Nephron progenitor cell (in vitro differentiated cells): Measurements from ENCODE around the gene ERN2.
A peak's percentile ranks its signal among the peaks of the same experiment; 100 is the strongest.

Source experiments
- DNase-seq: peaks from one replicate; pipeline ENCODE4 v3.0.0; 2021
- H3K27ac Mint-ChIP-seq: 2 replicates; pipeline ENCODE4 v1.8.0; 2021; ENCODE audit warnings: mild to moderate bottlenecking, moderate library complexity, mixed read lengths
- H3K27me3 Mint-ChIP-seq: 2 replicates; pipeline ENCODE4 v1.8.0; 2021; ENCODE audit warnings: mild to moderate bottlenecking, low read depth, mixed read lengths; ENCODE audit not compliant: poor library complexity
- H3K36me3 Mint-ChIP-seq: 2 replicates; pipeline ENCODE4 v1.8.0; 2021; ENCODE audit warnings: low read depth, mixed read lengths
- H3K4me1 Mint-ChIP-seq: 2 replicates; pipeline ENCODE4 v1.8.0; 2021; ENCODE audit warnings: mixed read lengths
- H3K4me3 Mint-ChIP-seq: 2 replicates; pipeline ENCODE4 v1.8.0; 2021; ENCODE audit warnings: mild to moderate bottlenecking, moderate library complexity, mixed read lengths
- H3K9me3 Mint-ChIP-seq: 2 replicates; pipeline ENCODE4 v1.8.0; 2021; ENCODE audit warnings: mild to moderate bottlenecking, moderate library complexity, mixed read lengths
- TF ChIP-seq, protein P1 (sequence below): fragments of 200-600 bp; sonication (generic); IDR thresholded peaks from 2 replicates; pipeline ENCODE4 v1.5.0; 2021; ENCODE audit warnings: antibody characterized with exemption

The ERN2 gene

DNA sequence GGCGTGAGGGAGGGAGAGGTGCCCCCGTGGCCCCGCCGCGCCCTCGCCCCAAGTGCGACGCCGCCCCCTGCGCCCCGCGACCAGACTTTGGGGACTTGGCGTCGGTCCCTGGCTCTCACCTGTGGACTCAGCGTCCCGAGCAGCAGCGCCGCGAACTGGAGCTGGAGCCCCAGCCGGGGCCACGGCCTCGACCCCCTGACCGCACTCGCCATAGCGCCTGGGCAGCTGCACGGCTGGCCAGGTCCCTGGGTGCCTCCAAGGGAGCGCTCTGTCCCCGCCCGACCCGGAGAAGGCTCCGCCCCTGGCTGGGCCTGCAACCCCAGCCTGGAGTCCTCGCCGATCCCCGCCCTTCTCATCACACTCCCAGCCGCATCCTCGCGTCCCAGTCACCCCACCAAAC, at the start of gene ERN2:
Gene ERN2 (minus strand): TSS at position 247 of the 400 bp plus-strand sequence. CDS start 35 bp downstream, at position 212.
- H3K36me3 Mint-ChIP-seq, result no peaks in the 10 kb centered on the region
- peak; percentile 35 for DNase-seq
- no peak within 1 kb of the TSS for H3K27ac Mint-ChIP-seq
- TF ChIP-seq, protein P1, sequence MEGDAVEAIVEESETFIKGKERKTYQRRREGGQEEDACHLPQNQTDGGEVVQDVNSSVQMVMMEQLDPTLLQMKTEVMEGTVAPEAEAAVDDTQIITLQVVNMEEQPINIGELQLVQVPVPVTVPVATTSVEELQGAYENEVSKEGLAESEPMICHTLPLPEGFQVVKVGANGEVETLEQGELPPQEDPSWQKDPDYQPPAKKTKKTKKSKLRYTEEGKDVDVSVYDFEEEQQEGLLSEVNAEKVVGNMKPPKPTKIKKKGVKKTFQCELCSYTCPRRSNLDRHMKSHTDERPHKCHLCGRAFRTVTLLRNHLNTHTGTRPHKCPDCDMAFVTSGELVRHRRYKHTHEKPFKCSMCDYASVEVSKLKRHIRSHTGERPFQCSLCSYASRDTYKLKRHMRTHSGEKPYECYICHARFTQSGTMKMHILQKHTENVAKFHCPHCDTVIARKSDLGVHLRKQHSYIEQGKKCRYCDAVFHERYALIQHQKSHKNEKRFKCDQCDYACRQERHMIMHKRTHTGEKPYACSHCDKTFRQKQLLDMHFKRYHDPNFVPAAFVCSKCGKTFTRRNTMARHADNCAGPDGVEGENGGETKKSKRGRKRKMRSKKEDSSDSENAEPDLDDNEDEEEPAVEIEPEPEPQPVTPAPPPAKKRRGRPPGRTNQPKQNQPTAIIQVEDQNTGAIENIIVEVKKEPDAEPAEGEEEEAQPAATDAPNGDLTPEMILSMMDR, result no peak
- no peaks in the 10 kb centered on the region for H3K4me1 Mint-ChIP-seq
- H3K9me3 Mint-ChIP-seq, result peaks cover 8% of the 10 kb centered on the region
- H3K27me3 Mint-ChIP-seq, result peaks cover 91% of the 10 kb centered on the region
- no peak within 1 kb of the TSS for H3K4me3 Mint-ChIP-seq

DNA sequence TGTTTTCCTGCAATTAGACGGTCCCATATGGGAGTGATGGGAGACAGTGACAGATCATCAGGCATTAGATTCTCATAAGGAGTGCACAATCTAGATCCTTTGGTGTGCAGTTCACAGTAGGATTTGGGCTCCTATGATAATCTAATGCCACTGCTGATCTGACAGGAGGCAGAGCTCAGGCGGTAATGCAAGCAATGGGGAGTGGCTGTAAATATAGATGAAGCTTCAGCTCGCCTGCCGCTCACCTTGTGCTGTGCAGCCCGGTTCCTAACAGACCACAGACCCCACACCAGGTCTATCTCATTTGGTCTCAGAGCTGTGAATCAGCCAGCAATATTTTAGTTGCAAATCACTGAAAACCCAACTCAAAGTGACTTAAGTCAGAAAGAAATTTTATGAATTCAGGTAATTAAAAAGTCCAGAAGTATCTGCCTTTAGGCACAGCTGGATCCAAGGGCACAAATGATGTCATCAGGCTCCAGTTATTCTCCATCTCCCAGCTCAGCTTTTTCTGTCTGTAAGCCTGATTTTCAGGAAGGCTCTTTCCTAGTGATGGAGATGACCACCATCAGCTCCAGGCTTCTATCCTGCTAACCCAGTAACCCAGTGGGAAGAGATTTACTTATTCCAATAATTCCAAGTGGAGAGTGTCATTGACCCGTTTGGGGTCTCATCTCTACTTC, 45.1 kb upstream of the ERN2 start:
- DNase-seq, result no peak
- Mint-ChIP-seq H3K9me3 (peaks cover 27% of the 10 kb centered on the region), H3K4me1 (no peaks in the 10 kb centered on the region), H3K27ac (no peak overlapping the region), H3K27me3 (peaks cover 69% of the 10 kb centered on the region), H3K4me3 (no peak overlapping the region), H3K36me3 (no peaks in the 10 kb centered on the region)
- TF ChIP-seq, protein P1, result no peak

DNA sequence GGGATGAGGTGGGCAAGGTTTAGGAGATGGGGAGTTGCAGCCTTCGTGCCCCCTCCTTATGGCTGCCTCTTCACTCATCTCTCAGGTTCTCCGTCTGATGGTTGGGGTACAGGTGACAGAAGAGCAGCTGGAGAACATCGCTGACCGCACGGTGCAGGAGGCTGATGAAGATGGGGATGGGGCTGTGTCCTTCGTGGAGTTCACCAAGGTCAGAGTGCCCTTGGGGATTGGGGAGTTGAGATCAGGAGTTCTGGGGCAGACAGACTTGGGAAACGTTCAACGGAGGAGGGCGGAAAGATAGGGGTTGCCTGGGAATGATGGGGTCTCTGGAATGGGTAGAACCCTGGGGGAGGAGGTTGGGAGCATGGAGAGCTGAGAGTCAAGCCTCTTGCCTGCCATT, 44.1 kb upstream of the ERN2 start:
- TF ChIP-seq, protein P1, result no peak
- no peak overlapping the region for H3K4me3 Mint-ChIP-seq
- no peaks in the 10 kb centered on the region for H3K36me3 Mint-ChIP-seq
- H3K4me1 Mint-ChIP-seq, result no peaks in the 10 kb centered on the region
- peaks cover 74% of the 10 kb centered on the region for H3K27me3 Mint-ChIP-seq
- DNase-seq, result no peak
- H3K27ac Mint-ChIP-seq, result no peak overlapping the region
- peaks cover 27% of the 10 kb centered on the region for H3K9me3 Mint-ChIP-seq

DNA sequence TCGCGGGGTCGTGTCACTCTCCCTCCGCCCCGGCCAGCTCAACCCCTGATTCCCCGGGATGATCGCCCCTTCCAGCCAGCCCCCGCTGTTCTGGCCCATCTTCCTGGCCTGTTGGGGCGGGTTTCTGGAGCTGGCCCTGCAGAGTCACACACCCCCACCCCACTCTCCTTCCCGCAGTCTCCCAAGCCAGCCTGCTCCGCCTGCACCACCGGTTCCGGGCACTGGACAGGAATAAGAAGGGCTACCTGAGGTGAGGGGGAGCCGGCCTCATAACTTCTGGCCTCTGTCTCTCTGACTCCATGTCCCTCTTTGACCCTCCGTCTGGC, 42.4 kb upstream of the ERN2 start:
- DNase-seq, result no peak
- H3K27me3 Mint-ChIP-seq, result peaks cover 79% of the 10 kb centered on the region
- no peak overlapping the region for H3K4me3 Mint-ChIP-seq
- H3K27ac Mint-ChIP-seq, result no peak overlapping the region
- no peaks in the 10 kb centered on the region for H3K4me1 Mint-ChIP-seq
- peaks cover 27% of the 10 kb centered on the region for H3K9me3 Mint-ChIP-seq
- TF ChIP-seq, protein P1, result no peak
- H3K36me3 Mint-ChIP-seq, result no peaks in the 10 kb centered on the region

DNA sequence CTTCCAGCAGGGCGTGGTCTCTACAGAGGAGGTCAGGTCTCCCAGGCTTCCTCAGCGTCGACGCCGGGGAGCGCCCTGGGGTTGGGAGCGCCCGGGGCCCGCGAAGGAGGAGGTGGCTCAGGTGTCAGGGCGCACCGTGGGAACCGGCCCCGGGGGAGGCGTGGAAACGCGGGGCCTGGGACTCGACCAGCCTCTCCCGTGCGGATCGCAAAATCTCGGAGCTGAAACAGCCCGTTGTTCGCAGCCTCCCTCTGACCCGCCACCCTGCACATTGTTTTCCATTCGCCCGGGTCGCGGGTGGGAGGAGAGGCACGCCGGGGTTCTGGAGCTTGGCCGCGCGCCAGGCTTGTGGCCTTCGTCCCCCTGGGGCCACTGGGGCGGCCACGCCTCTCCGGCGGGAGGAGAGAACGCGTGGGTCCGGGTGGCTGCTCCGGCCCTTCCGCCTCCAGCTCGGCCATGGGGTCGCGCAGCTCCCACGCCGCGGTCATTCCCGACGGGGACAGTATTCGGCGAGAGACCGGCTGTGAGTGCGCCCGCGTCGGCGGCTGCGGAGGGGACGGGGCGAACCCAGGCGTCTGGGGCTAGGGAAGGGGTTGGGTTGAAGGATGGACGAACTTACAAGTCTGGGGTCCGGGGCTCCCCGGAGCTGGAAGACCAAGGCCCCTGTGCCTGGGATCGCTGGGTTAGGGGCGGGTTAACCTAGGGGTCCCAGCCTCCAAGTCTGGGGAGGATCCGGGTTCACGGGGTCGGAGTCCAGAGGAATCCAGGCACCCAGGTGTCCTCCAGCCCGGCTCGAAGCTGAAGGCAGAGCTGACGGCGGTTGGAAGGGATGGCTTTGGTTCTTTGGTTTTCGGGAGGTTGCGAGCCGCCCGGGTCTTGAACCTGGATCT, 41.8 kb upstream of the ERN2 start, which contains the start of gene CHP2:
Gene CHP2 (plus strand): TSS at position 433 of the 890 bp plus-strand sequence. CDS start 24 bp downstream, at position 457.
- no peaks in the 10 kb centered on the region for H3K4me1 Mint-ChIP-seq
- no peaks in the 10 kb centered on the region for H3K36me3 Mint-ChIP-seq
- TF ChIP-seq, protein P1, result no peak
- H3K9me3 Mint-ChIP-seq, result peaks cover 24% of the 10 kb centered on the region
- DNase-seq, result peak; percentile 37
- H3K27me3 Mint-ChIP-seq, result peaks cover 79% of the 10 kb centered on the region
- no peak within 1 kb of the TSS for H3K27ac Mint-ChIP-seq
- peak within 1 kb of the TSS; percentile 56 for H3K4me3 Mint-ChIP-seq
